Measurements from ENCODE around the gene DNM2. TPM values are rescaled to one million over a fixed set of nuclear protein-coding genes. Genes with fewer than 3 reads are reported as not detected.

DNM2 gene
- polyA plus RNA-seq, 2 of the 4 experiments (the other 2 are of a cell fraction): 32.9 to 58.5 TPM

- Histone ChIP-seq H3K9me3 (no peaks in the 10 kb centered on the region), H3K4me3 (no peak overlapping the region), H3K4me1 (no peaks in the 10 kb centered on the region), H3K4me2 (no peak overlapping the region), H3K27ac (no peak overlapping the region)
- CTCF ChIA-PET: interaction anchor here (1.3 to 1.5 kb wide), 2 partner anchors 9 to 88 kb away, joined by 3 to 5 read pairs; partner anchors contain the start of gene DNM2
- WGBS (ENCODE audit: missing lambda C conversion rate): 90% methylated on average over 11 of the region's 11 CpGs
- no peak for ATAC-seq
- no peak for FAIRE-seq
- POLR2A ChIA-PET: no interaction called here
- no peak for TF ChIP-seq FOSL2 (IDR thresholded peaks at IDR 0.05)
- no peak for TF ChIP-seq FOSL2 (CRISPR knock-in tag; IDR thresholded peaks at IDR 0.05)
- TF ChIP-seq, protein P1, sequence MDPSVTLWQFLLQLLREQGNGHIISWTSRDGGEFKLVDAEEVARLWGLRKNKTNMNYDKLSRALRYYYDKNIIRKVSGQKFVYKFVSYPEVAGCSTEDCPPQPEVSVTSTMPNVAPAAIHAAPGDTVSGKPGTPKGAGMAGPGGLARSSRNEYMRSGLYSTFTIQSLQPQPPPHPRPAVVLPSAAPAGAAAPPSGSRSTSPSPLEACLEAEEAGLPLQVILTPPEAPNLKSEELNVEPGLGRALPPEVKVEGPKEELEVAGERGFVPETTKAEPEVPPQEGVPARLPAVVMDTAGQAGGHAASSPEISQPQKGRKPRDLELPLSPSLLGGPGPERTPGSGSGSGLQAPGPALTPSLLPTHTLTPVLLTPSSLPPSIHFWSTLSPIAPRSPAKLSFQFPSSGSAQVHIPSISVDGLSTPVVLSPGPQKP (IDR thresholded peaks at IDR 0.05; ENCODE audit: low read depth, low read length): no peak
- TF ChIP-seq HES2 (IDR thresholded peaks at IDR 0.05): no peak
- TF ChIP-seq ESRRA (IDR thresholded peaks at IDR 0.05; ENCODE audit: borderline replicate concordance, low read length): no peak
- TF ChIP-seq JUN (IDR thresholded peaks at IDR 0.05): no peak
- no peak for TF ChIP-seq CEBPB (IDR thresholded peaks at IDR 0.05)
- no peak for TF ChIP-seq EHF (CRISPR knock-in tag; IDR thresholded peaks at IDR 0.05)
- no peak for TF ChIP-seq CBX2 (IDR thresholded peaks at IDR 0.05; ENCODE audit: borderline replicate concordance, low read depth)
- no peak for TF ChIP-seq HOXB5 (CRISPR knock-in tag; IDR thresholded peaks at IDR 0.05)
- no peak for TF ChIP-seq RAD21 (conservative IDR thresholded peaks at IDR 0.05 in 1 of 2, IDR thresholded peaks at IDR 0.05 in 1 of 2)
- no peak for TF ChIP-seq MYC (IDR thresholded peaks at IDR 0.05; ENCODE audit: borderline replicate concordance, low read length)
- TF ChIP-seq PHF8 (IDR thresholded peaks at IDR 0.05; ENCODE audit: borderline replicate concordance, low read depth): no peak
- TF ChIP-seq FOSB (CRISPR knock-in tag; IDR thresholded peaks at IDR 0.05): no peak
- no peak for TF ChIP-seq HMGXB4 (CRISPR knock-in tag; IDR thresholded peaks at IDR 0.05; ENCODE audit: borderline replicate concordance)
- no peak for TF ChIP-seq CHD4 (IDR thresholded peaks at IDR 0.05; ENCODE audit: borderline replicate concordance)
- no peak for TF ChIP-seq GATA3 (IDR thresholded peaks at IDR 0.05; ENCODE audit: borderline replicate concordance)
- TF ChIP-seq FOXS1 (CRISPR knock-in tag; IDR thresholded peaks at IDR 0.05): no peak
- TF ChIP-seq HOXA7 (CRISPR knock-in tag; IDR thresholded peaks at IDR 0.05): no peak
- DNase-seq (ENCODE audit: low read depth in 1 of 2, low spot score in 1 of 2): no peak
Observed at GRCh38 chr19:10805065-10805757, 87.3 kb downstream of the DNM2 start.

GRCh38 chr19:10805758-10806247 lies 87.9 kb downstream of the DNM2 start:
- CTCF ChIA-PET: interaction anchor here (0.7 to 1.5 kb wide), 3 partner anchors 9 to 89 kb away, joined by 3 to 6 read pairs (median 5); partner anchors contain the start of gene DNM2
- FAIRE-seq: no peak
- H3K27ac ChIP-seq: no peak overlapping the region

More at GRCh38 chr19:10805758-10806247, 87.9 kb downstream of the DNM2 start:
- H3K4me3 ChIP-seq: no peak overlapping the region
- H3K9me3 ChIP-seq: no peaks in the 10 kb centered on the region
- TF ChIP-seq CBX2 (IDR thresholded peaks at IDR 0.05; ENCODE audit: borderline replicate concordance, low read depth) (no peak), TP53 (CRISPR knock-in tag; IDR thresholded peaks at IDR 0.05) (no peak)
- POLR2A ChIA-PET: interaction anchor here (1.1 kb wide), 1 partner anchor 30 kb away, joined by 3 read pairs; the partner anchor contains the start of gene TMED1
- no peak overlapping the region for H3K4me2 ChIP-seq
- WGBS (ENCODE audit: missing lambda C conversion rate): 97% methylated on average over 7 of the region's 11 CpGs
- H3K4me1 ChIP-seq: no peaks in the 10 kb centered on the region
- DNase-seq (ENCODE audit: low read depth in 1 of 2, low spot score in 1 of 2): no peak
- no peak for ATAC-seq
